NCI-H2029 treated with DMSO at 0.1 percent for 48 hours (cell line): Measurements from ENCODE around the gene STRIP2.
"Not testable (repeated sequence)": the region's sequence is repeated elsewhere in the genome, so short reads cannot be mapped to it uniquely, and the experiment has no call there.

Experiments used
- DNase-seq: peaks from one replicate; lab custom pipeline; 2025; lab: John Stamatoyannopoulos, UW

STRIP2 gene, protein sequence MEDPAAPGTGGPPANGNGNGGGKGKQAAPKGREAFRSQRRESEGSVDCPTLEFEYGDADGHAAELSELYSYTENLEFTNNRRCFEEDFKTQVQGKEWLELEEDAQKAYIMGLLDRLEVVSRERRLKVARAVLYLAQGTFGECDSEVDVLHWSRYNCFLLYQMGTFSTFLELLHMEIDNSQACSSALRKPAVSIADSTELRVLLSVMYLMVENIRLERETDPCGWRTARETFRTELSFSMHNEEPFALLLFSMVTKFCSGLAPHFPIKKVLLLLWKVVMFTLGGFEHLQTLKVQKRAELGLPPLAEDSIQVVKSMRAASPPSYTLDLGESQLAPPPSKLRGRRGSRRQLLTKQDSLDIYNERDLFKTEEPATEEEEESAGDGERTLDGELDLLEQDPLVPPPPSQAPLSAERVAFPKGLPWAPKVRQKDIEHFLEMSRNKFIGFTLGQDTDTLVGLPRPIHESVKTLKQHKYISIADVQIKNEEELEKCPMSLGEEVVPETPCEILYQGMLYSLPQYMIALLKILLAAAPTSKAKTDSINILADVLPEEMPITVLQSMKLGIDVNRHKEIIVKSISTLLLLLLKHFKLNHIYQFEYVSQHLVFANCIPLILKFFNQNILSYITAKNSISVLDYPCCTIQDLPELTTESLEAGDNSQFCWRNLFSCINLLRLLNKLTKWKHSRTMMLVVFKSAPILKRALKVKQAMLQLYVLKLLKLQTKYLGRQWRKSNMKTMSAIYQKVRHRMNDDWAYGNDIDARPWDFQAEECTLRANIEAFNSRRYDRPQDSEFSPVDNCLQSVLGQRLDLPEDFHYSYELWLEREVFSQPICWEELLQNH

DNA sequence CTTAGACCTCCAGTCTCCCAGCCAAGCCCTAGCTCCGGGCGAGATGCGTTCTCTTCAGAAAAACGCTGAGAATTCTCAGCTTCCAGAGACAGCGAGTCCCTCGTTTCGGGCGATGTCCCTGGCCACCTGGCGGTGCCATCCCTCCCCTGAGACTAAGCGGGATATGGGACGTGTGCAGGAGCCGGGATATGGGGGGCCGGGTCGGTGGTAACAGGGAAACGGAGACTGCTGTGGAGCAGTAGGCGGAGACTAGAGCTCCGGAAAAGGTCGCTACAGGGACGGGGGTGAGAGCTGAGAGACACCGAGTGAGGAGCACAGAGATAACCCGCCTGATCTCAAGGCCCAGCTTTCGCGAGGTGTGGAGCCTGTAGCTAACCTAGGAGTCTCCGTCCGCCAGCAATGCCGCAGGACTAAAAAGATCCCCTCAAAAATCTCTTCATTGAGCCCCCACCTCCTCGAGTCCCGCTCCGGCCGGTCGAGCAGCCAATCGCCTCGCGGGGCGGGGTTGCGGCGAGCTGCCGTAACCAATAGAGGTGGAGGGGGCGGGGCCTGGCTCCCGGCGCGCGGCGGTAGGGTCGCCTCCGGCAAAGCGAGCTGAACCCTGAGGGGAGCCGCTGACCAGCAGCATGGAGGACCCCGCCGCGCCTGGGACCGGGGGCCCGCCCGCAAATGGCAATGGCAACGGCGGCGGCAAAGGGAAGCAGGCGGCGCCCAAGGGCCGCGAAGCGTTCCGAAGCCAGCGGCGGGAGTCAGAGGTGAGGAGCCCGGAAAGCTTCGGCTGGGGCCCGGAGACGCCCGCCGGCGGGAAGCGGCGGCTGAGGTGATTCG lies at the start of gene STRIP2:
TSS of gene STRIP2 (plus strand) at position 586 of the 828 bp plus-strand sequence. CDS start at position 627, 41 bp downstream.
- DNase-seq = peak; percentile 60

DNA sequence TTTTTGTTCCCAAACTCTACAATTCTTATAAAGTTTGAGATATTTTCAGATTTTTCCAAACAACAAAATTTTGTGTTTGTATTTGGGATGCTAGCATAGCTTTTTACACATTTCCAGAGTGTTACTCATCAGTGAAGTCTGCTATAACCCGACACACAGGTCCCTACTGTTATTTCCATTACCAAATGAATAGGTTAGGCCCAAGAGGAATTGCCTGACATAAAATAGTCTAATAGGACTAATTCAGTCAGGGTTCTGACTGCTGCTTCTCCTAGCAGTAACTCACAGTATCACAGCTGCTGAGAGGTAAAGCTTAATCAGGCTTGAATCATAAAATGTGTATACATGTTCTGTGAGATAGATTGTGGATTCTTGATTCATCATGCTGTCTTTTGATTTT lies 49.1 kb upstream of the STRIP2 start:
- DNase-seq = no peak

DNA sequence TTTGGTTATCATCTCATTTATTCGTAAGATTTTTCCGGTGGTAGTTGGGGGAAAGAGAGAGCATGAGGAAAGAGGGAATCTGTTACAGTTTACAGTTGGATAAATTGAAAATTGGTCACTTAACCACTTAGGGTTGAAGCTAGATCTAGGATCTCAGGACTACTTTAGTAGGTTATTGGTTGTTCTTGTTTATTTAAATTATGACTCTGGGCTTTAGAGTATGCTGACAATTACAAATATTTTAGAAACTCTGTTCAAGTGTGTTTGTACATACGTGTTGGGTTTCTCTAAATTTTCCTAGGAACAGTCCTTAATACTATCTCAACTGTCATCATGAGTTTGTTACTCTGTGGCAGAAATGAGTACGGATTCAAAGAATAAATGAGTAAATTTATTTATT lies 48.6 kb upstream of the STRIP2 start:
- no peak for DNase-seq

DNA sequence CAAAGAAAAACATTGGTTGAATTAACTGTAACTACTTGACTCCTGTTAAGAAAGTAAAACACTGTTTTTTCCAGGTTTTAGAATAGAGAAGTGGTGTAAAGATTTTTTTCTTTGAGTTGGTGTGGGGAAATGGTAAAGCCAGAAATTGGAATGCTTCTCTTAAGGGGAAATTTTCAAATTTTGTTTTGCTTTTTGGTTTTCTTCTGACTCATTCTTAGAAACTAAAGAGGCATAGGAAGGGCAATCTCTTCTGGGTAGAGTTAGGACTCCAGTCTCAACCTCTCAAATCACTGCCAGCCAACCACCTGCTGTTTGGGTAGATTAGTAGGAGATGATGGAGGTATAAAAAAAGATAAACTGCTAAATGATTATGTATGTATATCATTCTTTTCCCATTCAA lies 47.7 kb upstream of the STRIP2 start:
- no peak for DNase-seq

DNA sequence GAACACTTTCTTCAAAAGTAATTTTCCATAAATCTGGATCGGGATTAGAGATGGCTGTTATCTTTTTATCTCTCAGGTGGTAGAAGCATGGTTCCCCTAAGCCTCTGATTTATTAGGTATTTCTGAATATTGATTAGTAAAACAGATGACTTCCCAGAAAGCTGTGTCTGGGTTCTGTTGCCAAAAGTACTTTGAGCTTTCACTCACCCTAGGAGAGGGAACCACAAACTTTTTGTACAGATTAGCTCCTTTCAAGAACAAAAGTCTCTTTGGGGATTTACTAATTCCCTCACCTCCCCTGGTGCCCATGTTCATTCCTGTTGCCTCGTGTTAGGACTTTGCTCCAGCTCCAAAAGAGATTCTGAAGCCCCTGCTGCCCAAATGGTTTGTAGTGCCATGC lies 46.7 kb upstream of the STRIP2 start:
- DNase-seq = no peak

DNA sequence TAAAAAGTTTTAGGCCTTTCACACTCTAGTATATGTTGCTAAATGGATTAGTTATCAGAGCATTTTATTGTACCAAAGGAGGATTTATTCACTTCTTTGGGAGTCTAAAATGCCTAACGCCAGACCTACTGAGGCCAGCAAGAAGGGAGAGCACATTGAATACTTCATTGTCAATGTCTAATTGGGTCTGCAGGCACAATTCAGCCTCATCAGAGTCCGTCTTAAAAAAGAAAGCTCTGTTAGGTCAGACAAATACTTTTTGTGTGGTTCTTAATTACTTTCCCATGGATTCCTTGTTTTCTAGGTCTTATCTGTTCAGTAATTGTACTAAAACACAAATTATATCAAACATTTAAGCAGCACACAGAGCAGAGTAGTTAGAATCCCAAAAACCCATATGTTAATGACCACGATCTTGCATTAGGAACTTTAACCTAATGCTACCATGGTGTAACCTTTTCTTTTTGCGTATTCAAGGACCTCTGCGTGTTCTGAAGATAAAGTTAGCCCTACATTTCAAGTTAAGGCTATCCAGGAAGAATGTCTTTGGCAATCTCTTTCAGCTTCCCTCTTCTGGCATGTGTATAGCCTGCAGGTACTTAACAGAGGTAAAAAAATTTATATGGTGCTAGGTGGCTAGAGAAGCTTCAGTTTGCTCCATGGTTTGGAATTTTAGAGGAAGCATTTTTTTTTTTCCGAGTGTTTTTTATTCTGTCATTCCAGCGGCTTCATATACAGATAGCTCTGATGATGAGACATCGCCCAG lies 45.7 kb upstream of the STRIP2 start:
- DNase-seq = no peak

DNA sequence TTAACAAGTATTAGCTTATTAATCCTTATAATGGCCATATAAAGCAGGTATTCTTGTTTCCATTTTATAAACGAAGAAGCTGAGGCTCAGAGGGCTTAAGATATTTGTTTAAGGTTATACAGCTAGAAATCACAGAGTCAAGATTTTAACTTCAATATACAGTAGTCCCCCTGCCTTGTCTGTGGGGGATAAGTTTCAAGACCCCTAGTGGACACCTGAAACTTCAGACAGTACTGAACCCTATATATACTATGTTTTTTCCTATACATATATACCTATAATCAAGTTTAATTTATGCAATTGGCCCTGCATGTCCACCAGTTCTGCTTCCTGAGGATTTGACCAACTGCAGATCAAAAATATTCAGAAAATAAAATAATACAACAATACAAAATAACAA lies 44.4 kb upstream of the STRIP2 start:
- no peak for DNase-seq

DNA sequence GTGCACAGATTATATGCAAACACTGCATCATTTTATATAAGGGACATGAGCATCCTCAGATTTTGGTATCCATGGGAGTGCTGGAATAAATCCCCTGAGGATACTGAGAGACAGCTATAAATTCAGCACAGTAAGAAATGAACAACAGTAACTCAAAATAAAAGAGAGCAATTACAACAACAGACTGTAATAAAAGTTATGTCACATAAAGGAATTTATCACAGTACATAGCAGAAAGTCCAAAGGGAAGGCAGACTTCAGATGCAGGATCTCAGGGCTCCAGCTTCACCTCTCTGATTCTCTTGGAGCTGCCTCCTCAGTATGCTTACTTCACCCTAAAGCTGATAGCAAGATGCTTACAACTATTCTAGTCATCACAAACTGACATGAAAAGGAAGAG lies 43.9 kb upstream of the STRIP2 start:
- no peak for DNase-seq

DNA sequence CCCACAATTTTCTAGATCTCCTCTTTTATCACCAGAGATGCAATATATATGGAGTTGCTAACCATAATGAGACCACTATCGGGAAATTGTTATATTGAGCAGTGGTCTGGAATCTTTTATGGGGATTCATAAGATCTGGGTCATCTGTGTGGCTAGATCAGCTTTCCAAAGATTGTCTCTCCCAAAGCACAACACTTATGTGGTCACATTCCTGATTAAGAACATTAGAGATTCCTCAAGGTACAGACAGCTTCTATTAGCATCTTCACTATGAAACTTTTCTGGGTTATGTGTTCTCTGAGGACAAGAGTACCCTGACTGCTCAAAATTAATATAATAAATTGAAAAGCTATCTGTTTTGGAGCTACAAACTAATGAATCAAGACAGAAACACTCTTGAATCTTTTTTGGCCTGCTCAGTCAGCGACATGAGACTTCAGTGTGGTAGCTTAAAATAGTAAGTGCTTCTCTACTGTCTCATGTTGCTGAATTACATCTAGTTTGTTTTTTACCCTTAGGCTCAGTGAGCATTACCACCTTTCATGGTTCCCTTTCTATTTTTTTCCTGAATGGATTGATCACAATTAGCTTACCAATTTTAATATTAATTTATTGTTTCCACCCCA lies 42.6 kb upstream of the STRIP2 start:
- DNase-seq = no peak

DNA sequence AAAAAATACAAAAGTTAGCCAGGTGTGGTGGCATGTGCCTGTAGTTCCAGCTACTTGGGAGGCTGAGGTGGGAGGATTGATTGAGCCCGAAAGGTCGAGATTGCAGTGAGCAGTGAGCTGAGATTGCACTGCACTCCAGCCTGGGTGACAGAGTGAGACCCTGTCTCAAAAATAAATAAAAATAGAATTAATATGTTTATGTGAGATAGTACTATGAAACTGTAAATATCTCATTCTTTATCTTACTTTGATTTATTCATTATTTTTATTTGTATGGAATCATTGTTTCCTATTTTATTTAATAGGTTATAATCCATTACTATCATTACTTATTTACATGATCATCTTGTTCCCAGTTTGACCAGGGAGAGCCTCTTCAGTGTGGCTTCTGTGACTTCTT lies 41.0 kb upstream of the STRIP2 start:
- DNase-seq = no peak

DNA sequence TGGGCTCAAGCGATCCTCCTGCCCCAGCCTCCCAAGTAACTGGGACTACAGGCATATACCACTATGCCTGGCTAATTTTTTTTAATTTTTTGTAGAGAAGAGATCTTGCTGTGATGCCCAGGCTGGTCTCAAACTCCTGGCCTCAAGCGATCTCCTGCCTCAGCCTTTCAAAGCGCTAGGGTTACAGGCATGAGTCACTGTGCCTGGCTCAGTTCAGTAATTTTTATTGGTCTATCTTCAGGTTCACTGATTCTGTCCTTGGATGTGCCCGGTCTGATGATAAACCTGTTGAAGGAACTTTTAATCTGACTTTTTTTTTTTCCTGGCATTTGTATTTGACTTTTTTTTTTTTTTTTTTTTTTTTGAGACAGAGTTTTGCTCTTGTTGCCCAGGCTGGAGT lies 40.1 kb upstream of the STRIP2 start:
- DNase-seq = no peak

DNA sequence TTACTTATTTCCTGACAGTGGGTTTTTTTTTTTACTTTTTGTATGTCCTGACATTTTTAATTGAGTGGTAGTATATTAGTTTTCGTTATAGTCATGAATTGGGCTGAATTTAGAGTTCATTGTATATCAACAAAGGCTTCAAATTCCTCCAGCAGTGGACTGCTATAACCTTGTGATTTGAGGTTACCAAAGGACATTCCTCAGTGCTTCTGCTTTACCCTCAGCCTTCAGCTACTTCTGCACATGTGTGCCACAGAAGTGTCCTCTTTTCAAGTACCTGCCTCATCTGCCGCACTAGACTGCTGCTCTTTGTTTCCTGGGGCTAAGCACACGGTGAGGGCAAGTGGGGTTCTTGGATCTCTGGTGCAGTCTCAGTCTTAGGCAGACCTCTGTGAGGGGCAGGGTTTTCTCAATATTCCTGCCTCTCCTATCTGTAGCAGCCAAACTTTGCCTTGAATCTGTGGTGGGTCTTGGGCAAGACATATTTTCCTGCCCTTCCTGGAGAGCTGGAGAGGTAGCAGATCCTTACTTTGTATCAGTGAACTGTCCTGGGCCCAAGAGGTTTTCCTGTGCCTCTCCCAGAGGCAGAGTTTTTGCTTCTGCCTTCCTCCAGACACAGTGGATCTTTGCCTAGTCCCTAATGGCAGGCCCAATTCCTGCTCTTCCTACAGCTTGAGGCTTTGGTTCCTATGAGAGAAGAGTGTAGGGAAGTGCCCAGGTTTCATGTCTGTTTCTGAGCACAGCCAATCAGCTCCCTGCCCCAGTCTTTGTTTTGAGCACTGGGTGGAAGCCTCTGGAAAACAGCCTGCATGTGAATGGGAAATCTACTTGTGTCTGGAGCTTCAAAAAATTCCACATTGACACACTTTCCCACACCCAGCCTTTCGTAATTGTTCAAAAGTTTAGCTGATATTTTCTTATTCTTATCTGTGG lies 39.0 kb upstream of the STRIP2 start:
- DNase-seq = no peak

DNA sequence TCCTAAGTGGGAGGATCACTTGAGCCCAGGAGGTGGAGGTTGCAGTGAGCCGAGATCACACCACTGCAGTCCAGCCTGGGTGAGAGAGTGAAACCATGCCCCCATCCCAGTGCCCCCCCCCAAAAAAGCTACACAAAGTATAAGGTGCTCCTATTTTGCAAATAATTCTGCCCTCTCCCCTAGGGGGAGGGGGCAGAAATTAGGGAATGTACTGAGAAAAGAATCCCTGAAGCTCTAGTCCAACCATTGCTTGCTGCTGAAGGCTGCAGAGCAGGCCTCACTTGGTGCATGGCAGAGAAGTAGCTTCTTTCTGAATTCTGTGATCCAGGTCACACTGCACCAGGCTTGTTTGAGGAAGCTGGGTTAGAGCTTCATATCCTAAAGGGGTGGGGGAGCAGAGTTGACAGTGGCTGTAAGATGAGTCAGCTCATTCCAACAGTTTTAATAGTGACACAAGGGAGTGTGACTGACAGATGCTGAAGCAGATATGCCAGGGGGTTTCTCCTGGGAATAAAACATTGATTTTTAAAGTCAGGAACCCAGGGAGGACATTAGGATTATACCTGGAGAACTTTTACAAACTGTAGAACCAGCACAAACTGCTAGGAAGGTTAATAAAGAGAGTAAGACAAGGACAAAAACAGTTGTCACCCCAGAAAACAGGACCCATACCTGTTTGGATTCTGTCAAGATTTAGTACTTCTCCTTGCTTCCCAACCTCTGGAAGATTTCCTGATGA lies 32.8 kb upstream of the STRIP2 start:
- no peak for DNase-seq

DNA sequence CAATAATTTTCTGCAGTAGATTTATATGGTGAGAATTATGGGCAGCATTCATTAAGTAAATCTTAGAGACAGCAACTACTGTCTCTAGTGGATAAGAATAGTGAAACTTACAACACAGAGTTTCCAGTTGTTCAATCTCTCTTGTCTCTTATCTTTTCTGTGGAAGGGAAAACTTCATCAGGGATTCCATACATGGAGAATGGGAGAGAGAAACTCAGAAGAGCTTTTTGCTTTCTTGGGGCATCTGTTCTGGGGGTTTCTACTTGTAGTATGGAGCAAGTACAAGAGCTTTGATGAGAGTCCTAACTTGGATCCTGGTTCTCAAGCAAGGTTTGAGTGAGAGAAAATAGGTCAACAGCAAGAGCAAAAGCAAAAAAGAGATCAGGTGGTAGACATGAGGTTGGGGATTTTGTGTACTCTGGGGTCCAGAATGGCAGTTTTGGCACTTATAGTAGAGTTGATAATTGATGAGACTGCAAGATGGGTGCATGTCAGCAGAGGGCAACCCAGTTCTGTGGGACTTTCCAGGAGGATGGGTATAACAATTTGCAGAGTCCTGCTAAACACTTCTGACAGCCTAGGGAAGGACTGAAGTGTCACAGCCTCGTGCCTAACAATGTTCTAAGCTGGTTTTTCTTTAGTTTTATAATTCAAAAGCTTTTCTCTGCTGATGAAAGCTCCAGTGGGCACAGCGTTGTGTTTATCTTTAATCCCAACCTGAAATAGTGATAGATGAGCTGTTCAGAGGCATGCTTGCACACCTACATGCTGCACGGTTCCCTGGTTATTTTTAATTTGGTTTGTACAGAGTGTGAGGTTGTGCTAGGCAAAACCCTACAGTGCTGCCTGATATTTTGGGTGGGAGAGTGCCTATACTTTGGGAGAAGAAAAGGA lies 32.0 kb upstream of the STRIP2 start:
- DNase-seq = no peak

DNA sequence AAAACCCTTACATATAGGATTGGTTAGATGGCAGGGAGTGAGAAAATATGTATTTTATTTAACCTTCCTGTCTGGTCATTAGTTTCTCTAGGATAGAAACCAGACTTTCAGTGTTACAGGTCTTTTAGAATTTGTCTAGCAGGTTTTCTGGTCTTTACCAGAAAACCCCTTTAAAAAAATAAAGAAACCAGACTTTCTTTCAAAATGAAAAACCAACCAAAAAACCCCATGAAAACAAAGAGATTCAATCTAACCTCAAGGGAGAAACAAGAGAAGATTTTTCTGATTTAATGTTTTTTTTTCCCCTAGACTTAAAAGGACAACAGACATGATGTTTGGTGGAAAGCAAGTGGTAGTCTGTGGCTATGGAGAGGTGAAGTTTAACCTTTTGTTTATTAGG lies 28.7 kb upstream of the STRIP2 start:
- no peak for DNase-seq

DNA sequence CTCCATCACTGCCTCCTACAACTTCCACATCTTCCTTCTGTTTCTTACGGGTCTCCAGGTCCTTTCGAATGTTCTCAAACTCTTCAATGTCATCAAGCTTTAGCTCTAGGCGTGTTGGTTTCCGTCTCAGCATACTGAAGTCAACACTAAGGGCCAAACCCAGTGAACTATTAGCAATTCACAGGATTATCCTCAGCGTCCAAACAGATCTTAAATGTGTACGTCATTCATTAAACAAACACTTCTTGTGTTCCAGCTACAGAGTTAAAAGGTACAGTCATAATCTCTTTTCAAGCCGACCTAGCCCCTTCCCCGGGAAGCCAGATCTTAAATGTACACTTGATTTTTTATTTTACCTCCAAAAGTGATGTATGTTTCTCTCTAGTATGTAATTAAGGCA lies 24.0 kb upstream of the STRIP2 start:
- DNase-seq = not testable (repeated sequence)

DNA sequence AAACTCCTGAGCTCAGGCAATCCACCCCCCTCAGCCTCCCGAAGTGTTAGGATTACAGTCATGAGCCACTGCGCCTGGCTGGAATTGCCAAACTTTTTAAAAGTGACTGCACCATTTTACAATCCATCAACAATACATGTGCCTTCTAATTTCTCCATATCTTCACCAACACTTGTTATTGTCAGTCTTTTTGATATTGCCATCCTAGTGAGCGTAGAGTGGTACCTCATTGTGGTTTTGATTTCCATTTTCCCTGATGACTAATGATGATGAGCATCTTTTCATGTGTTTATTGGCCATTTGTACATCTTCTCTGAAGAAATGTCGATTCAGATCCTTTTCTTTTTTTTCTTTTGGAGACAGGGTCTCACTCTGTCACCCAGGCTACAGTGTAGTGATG lies 21.7 kb upstream of the STRIP2 start:
- DNase-seq = no peak

DNA sequence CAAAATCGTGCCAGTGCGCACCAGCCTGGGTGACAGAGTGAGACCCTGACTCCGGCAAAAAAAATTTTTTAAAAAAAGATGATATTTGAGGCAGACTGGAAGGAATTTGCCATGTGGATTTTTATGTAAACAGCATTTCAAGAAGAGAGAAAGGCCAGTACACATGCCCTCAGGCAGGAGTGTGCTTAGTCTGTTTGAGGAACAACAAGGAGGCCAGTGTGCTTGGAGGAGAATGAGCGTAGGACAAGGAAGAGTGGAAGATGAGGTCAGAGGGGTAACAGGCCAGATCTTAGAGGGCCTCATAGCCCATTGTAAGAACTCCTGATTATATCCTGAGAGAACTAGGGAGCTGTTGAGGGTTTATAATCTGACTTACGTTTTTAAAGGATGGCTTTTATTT lies 17.2 kb upstream of the STRIP2 start:
- DNase-seq = no peak
